ENCODE data around the gene TMEM134. TPM values are rescaled to one million over a fixed set of nuclear protein-coding genes. Genes with fewer than 3 reads are reported as not detected.
"Not testable (repeated sequence)": the region's sequence is repeated elsewhere in the genome, so short reads cannot be mapped to it uniquely, and the experiment has no call there.

Gene TMEM134, protein sequence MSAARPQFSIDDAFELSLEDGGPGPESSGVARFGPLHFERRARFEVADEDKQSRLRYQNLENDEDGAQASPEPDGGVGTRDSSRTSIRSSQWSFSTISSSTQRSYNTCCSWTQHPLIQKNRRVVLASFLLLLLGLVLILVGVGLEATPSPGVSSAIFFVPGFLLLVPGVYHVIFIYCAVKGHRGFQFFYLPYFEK
- polyA plus RNA-seq (2011; rRNA removed) = 30.6 and 31.7 TPM in 2 replicates
- polyA minus RNA-seq (2011; rRNA and poly(A)+ RNA removed) = 6.5 and 6.6 TPM in 2 replicates

DNA sequence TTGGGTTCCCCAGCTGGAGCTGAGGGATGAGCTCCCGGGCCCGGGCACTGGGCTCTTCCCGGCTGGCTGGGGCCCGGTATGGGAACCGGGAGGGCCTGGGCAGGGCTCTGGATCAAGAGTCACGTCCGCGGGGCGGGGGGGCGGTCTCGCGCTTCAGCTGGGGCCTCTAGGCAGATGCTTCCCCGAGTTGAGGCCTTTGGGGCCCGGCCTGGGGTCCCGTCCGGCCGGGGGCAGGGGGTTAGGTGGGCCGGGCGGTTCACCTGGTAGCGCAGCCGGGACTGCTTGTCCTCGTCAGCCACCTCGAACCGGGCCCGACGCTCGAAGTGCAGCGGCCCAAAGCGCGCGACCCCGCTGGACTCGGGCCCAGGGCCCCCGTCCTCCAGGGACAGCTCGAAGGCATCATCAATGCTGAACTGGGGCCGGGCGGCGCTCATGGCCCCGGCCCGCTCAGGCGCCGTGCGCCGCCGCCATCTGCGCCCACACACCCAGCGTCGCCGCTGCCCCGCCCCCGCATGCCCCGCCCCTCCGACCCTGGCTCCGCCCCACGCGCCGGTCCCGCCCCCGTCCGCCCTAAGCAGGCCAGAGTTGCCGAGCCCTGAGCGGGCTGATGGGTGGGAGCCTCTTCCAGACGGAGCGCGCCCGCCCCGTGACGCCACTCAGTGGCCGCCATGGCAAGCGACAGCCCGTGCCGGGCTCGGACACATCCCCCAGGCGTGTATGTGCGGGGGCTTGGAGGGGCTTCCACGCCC, at the start of gene TMEM134:
TSS of gene TMEM134 (minus strand) at position 493 of the 749 bp plus-strand sequence. CDS start at position 434, 59 bp downstream.
- POLR2A ChIA-PET = no interaction called here
- no peak for DNase-seq (ENCODE audit: low read depth)
- Histone ChIP-seq H3K27me3 (ENCODE audit: control insufficient read depth, insufficient read depth, low read length) (no peaks in the 10 kb centered on the region), H3K36me3 (ENCODE audit: control insufficient read depth, insufficient read depth, low read length) (no peaks in the 10 kb centered on the region; the same call in 1 of the 2 replicates), H3K4me3 (ENCODE audit: low read depth, low read length) (peak within 1 kb of the TSS; percentile 86)
- CTCF ChIA-PET = interaction anchor here (0.7 to 2.0 kb wide), 6 partner anchors 10 to 117 kb away, joined by 3 to 8 read pairs (median 4); partner anchors contain the start of genes PITPNM1, PPP1CA and RAD9A
- TF ChIP-seq, protein P1, sequence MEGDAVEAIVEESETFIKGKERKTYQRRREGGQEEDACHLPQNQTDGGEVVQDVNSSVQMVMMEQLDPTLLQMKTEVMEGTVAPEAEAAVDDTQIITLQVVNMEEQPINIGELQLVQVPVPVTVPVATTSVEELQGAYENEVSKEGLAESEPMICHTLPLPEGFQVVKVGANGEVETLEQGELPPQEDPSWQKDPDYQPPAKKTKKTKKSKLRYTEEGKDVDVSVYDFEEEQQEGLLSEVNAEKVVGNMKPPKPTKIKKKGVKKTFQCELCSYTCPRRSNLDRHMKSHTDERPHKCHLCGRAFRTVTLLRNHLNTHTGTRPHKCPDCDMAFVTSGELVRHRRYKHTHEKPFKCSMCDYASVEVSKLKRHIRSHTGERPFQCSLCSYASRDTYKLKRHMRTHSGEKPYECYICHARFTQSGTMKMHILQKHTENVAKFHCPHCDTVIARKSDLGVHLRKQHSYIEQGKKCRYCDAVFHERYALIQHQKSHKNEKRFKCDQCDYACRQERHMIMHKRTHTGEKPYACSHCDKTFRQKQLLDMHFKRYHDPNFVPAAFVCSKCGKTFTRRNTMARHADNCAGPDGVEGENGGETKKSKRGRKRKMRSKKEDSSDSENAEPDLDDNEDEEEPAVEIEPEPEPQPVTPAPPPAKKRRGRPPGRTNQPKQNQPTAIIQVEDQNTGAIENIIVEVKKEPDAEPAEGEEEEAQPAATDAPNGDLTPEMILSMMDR (IDR thresholded peaks at IDR 0.05; ENCODE audit: insufficient read depth, low read depth, low read length) = peak; percentile 54

DNA sequence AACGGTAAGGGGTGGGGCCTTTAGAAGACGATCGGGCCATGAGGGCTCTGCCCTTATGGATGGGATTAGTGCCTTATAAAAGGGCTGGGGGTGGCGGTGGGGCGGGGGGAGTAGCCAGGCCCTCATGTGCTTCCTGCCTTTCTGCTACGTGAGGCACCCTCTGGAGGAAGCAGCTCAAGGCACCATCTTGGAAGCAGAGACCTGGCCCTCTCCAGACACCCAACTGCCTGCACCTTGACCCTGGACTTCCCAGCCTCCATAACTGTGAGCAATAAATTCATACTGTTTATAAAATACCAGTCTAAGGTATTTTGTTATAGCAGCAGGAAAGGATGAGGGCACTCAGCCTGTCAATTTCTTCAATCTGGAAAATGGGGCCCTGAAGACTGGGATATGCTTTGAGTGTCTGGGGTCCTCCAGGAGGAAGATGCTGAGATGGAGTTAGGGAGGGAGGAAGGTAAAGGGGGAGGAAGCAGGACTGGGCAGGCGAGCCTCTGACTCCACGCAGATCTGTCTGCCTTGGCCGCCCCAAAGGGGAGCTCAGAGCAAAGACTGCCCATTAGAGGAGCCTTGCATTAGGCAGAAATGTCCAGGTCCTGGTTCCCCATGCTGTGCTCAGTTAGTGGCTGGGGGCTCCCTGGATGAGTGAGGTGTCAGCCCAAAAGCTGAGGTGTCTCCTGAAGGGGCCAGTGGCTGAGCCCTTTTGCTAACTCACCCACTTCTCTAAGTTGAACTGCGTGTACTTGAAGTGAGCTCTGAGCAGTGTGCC, 48.9 kb upstream of the TMEM134 start:
- ChIA-PET POLR2A (no interaction called here), CTCF (no interaction called here)
- 0 out of 2 replicates have a peak, but pooled peaks cover 1% of the 10 kb centered on the region for H3K27me3 ChIP-seq (ENCODE audit: control insufficient read depth, insufficient read depth, low read length)
- H3K36me3 ChIP-seq (ENCODE audit: control insufficient read depth, insufficient read depth, low read length) = no peaks in the 10 kb centered on the region
- no peak overlapping the region for H3K4me3 ChIP-seq (ENCODE audit: low read depth, low read length)
- TF ChIP-seq, protein P1 (IDR thresholded peaks at IDR 0.05; ENCODE audit: insufficient read depth, low read depth, low read length) = no peak
- no peak for DNase-seq (ENCODE audit: low read depth)

DNA sequence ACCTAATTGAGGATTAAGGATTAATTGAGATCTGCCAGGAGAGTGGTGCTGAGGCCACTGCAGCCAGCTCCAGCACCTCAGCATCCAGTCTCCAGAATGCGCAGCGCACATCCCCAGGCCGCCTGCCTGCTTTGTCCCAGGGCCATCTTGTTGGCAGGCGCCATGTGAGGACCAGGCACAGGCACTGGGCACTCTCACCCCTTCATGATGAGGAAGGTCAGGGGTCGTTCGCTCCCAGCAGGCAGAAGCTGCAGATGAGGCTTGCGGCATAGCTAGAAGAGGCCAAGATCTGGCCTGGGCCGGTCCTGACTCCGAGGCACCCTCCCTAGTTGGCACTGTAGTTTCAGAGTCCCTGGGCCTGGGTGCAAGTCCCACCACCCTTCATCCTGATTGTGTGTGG, 47.8 kb upstream of the TMEM134 start:
- Histone ChIP-seq H3K36me3 (ENCODE audit: control insufficient read depth, insufficient read depth, low read length) (no peaks in the 10 kb centered on the region), H3K4me3 (ENCODE audit: low read depth, low read length) (no peak overlapping the region), H3K27me3 (ENCODE audit: control insufficient read depth, insufficient read depth, low read length) (0 out of 2 replicates have a peak, but pooled peaks cover 3% of the 10 kb centered on the region)
- TF ChIP-seq, protein P1 (IDR thresholded peaks at IDR 0.05; ENCODE audit: insufficient read depth, low read depth, low read length) = no peak
- CTCF ChIA-PET = no interaction called here
- DNase-seq (ENCODE audit: low read depth) = no peak
- POLR2A ChIA-PET = no interaction called here

DNA sequence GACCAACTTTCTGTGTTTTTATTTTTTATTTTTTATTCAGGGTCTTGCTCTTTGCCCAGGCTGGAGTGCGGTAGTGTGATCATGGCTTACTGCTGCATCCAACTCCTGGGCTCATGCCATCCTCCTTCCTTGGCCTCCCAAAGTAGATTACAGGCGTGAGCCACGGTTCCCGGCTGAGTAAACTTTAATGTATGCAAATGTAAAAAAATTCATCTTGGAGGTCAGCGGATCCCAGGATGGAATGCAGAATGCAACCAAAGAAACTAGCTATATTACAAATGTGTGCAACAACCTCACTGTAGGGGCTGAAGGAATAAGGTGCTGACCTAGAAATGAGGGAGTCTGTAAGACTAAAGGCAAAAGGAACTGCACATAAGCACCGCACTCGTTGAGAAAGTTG, 45.1 kb upstream of the TMEM134 start:
- DNase-seq (ENCODE audit: low read depth) = no peak
- CTCF ChIA-PET = interaction anchor here (1.1 to 1.8 kb wide), 2 partner anchors 12 to 113 kb away, joined by 3 to 4 read pairs; partner anchors contain the start of gene PPP1CA
- Histone ChIP-seq H3K36me3 (ENCODE audit: control insufficient read depth, insufficient read depth, low read length) (no peaks in the 10 kb centered on the region), H3K4me3 (ENCODE audit: low read depth, low read length) (no peak overlapping the region), H3K27me3 (ENCODE audit: control insufficient read depth, insufficient read depth, low read length) (peaks cover 3% of the 10 kb centered on the region; the same call in 1 of the 2 replicates)
- POLR2A ChIA-PET = no interaction called here
- TF ChIP-seq, protein P1 (IDR thresholded peaks at IDR 0.05; ENCODE audit: insufficient read depth, low read depth, low read length) = no peak

DNA sequence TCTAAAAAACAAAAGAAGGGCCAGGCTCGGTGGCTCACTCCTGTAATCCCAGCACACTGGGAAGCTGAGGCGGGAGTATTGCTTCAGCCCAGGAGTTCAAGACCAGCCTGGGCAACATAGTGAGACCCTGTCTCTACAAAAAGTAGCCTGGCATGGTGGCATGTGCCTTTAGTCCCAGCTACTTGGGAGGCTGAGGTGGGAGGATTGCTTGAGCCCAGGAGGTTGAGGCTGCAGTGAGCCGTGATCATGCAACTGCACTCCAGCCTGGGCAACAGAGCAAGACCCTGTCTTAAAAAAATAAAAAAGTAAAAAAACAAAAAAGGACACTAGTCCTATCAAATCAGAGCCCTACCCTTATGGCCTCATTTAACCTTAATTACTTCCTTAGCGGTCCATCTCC, 42.5 kb upstream of the TMEM134 start:
- H3K27me3 ChIP-seq (ENCODE audit: control insufficient read depth, insufficient read depth, low read length); POLR2A ChIA-PET; H3K4me3 ChIP-seq (ENCODE audit: low read depth, low read length); CTCF ChIA-PET; DNase-seq (ENCODE audit: low read depth); H3K36me3 ChIP-seq (ENCODE audit: control insufficient read depth, insufficient read depth, low read length): not testable (repeated sequence)
